Gastrocnemius medialis (tissue), 4 donors: ENCODE data around the gene RBP4. TPM values are rescaled to one million over a fixed set of nuclear protein-coding genes. Genes with fewer than 3 reads are reported as not detected.

Experiments
- ATAC-seq, 2 donors: fragments of 150-250 bp; one replicate each; pipeline ENCODE4 v1.9.1; 2016
- DNase-seq, 2 donors: peaks; one replicate each; pipeline ENCODE4 v3.0.0-alpha.2; 2019
- H3K27ac ChIP-seq, 4 donors: fragments of 200-600 bp; sonication (generic); 1 replicate in 1 of 4; 2 replicates in 3 of 4; pipeline ENCODE4 v1.5.1; 2016 to 2018; ENCODE audit warnings: mild to moderate bottlenecking in 2 of 4, moderate library complexity in 1 of 4
- H3K27me3 ChIP-seq, 3 donors: fragments of 200-600 bp; sonication (generic) in 2 of 3; 1 replicate in 1 of 3; 2 replicates in 2 of 3; pipeline versions ENCODE4 v1.5.1 to v1.6.0; 2016 to 2019; ENCODE audit warnings: mild to moderate bottlenecking in 1 of 3, moderate library complexity in 1 of 3
- H3K36me3 ChIP-seq, 2 donors: fragments of 200-600 bp; sonication (generic) in 1 of 2; one replicate each; pipeline ENCODE4 v1.5.1; 2017 to 2018
- H3K4me1 ChIP-seq, 2 donors: fragments of 200-600 bp; sonication (generic) in 1 of 2; one replicate each; pipeline ENCODE4 v1.5.1; 2016 to 2017; ENCODE audit warnings: mild to moderate bottlenecking in 2 of 2
- H3K4me3 ChIP-seq, 4 donors: fragments of 200-600 bp; sonication (generic) in 3 of 4; 1 replicate in 1 of 4; 2 replicates in 3 of 4; pipeline ENCODE4 v1.5.1; 2016 to 2019; ENCODE audit warnings: mild to moderate bottlenecking in 2 of 4
- H3K9me3 ChIP-seq, 3 donors: fragments of 200-600 bp; sonication (generic) in 2 of 3; 1 replicate in 1 of 3; 2 replicates in 2 of 3; pipeline ENCODE4 v1.5.1; 2016 to 2019
- POLR2A ChIP-seq, 2 donors: fragments of 450-650 bp; IDR thresholded peaks; one replicate each; pipeline ENCODE4 v1.6.1; 2017; ENCODE audit warnings: antibody characterized with exemption in 2 of 2, mild to moderate bottlenecking in 2 of 2, moderate library complexity in 2 of 2
- in situ Hi-C, 4 donors: fragments of 200-750 bp; cut with MboI; loops; one replicate each; pipeline versions ENCODE4 v1.15.0 to v1.8.0; 2017; ENCODE audit warnings: low sequenced_read_pairs in 4 of 4
- intact Hi-C: fragments of 100-400 bp; cut with DNase I; formaldehyde crosslinking; loops from one replicate; pipeline ENCODE4 v1.15.1; 2023; ENCODE audit warnings: low total_unique reads
- total RNA-seq, 4 donors: library from RNA; depleted of rRNA; stranded (reverse); fragments of >200 nt; gene quantifications; one replicate each; pipeline versions ENCODE4 v1.1.0 to v1.2.3, GENCODE V29; 2016
- TF ChIP-seq, protein P1 (sequence below), 5 experiments: fragments of 450-650 bp in 3 of 5; fragments of 200-600 bp in 2 of 5; sonication (generic) in 2 of 5; IDR thresholded peaks in 4 of 5; conservative IDR thresholded peaks in 1 of 5; 1 replicate in 4 of 5; 2 replicates in 1 of 5; pipeline ENCODE4 v1.5.1; 2016 to 2019; ENCODE audit warnings: antibody characterized with exemption in 5 of 5, mild to moderate bottlenecking in 3 of 5, moderate library complexity in 3 of 5

Gene RBP4
- total RNA-seq, 4 donors from 2014 or later: 3.8 to 16.2 (median 7.7) TPM

DNA sequence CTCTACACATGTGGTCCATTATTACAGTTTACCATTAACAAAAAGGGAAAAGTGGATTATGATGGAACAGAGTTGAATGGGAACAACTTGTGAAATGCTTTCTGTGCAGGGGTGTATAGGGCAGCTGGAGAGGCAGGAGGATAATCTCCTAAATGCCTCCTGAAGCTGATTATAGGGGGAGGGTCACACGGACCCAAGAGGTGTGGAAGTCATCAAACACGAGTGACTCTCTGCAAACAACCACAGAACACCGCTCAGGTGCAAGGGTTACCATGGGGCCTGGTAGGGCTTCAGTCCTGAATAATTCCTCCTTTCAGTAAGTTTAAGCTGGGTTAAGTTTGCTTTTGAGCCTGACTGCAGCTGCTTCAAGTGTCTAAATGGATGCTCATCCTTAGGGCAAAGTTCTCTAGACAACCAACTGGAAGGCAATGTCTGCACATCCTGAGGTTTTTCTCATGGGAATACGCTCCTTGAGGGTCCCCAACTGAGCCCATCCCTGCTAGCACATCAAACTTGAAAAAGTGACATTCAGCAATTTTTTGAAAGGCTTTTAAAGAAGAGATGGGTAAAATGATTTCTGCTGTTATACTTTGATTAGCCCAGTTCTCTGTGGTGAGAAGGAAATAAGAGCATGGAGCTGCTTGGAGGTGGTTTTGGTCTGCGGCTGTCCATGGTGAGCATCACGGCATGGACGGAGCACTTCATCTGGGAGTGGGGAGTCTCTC is 13.2 kb upstream of the RBP4 start:
- no peaks in the 10 kb centered on the region for H3K9me3 ChIP-seq
- H3K36me3 ChIP-seq: no peaks in the 10 kb centered on the region
- in situ Hi-C loops: no loop called here
- no peak overlapping the region for H3K27ac ChIP-seq
- intact Hi-C loops: no loop called here
- TF ChIP-seq, protein P1, sequence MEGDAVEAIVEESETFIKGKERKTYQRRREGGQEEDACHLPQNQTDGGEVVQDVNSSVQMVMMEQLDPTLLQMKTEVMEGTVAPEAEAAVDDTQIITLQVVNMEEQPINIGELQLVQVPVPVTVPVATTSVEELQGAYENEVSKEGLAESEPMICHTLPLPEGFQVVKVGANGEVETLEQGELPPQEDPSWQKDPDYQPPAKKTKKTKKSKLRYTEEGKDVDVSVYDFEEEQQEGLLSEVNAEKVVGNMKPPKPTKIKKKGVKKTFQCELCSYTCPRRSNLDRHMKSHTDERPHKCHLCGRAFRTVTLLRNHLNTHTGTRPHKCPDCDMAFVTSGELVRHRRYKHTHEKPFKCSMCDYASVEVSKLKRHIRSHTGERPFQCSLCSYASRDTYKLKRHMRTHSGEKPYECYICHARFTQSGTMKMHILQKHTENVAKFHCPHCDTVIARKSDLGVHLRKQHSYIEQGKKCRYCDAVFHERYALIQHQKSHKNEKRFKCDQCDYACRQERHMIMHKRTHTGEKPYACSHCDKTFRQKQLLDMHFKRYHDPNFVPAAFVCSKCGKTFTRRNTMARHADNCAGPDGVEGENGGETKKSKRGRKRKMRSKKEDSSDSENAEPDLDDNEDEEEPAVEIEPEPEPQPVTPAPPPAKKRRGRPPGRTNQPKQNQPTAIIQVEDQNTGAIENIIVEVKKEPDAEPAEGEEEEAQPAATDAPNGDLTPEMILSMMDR (IDR thresholded peaks at IDR 0.05 in 4 of 5, conservative IDR thresholded peaks at IDR 0.05 in 1 of 5): no peak
- TF ChIP-seq POLR2A (IDR thresholded peaks at IDR 0.05): no peak
- DNase-seq: no peak
- no peak overlapping the region for H3K4me3 ChIP-seq
- no peak for ATAC-seq
- no peaks in the 10 kb centered on the region for H3K27me3 ChIP-seq
- H3K4me1 ChIP-seq: no peaks in the 10 kb centered on the region

DNA sequence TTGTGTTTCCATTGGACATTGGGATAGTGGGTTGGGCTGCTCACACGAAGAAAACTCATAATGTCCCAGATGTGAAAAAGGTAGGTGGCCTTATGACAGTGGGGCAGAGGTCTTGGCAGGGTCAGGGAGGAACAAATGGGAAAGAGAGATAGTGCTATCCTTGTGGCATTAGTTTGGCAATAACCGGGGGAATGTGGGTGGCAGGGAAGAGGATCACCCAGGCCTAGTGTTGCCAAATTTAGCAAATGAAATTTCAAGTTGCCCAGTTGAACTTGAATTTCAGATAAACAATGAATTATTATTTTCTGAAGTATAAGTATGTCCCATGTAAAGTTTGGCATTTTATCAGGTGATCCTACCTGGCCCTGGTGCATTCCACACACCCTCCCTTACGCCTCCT is 12.1 kb upstream of the RBP4 start:
- in situ Hi-C loops (no loop called here), intact Hi-C loops (no loop called here)
- Histone ChIP-seq H3K9me3 (no peaks in the 10 kb centered on the region), H3K27me3 (no peaks in the 10 kb centered on the region), H3K4me1 (no peaks in the 10 kb centered on the region), H3K27ac (no peak overlapping the region), H3K4me3 (no peak overlapping the region), H3K36me3 (no peaks in the 10 kb centered on the region)
- no peak for TF ChIP-seq POLR2A (IDR thresholded peaks at IDR 0.05)
- TF ChIP-seq, protein P1 (IDR thresholded peaks at IDR 0.05 in 4 of 5, conservative IDR thresholded peaks at IDR 0.05 in 1 of 5): no peak
- ATAC-seq: no peak
- DNase-seq: no peak

DNA sequence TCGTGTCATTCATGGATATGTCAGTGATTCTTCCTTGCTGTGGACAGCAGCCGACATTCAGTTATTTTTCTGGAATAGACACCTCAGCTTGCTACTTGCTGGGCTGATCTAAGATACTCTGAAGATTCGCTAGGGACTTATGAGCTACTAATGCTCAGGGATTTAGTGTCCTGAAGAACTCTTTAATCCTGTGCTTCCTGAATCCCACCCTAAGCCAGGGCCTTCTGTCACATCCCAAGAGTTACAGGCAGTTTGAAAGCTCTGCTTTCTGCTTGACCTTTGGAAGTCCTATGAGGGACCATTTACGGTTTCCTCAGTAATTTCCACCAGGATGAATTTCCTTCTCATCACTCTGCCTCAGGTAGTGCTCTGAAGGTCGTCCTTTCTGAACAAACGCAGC is 11.3 kb upstream of the RBP4 start, which contains the start of gene PDE6C:
PDE6C (plus strand) TSS at position 227 of the 400 bp plus-strand sequence. CDS start 189 bp downstream, outside the sequence.
- no peak for DNase-seq
- Histone ChIP-seq H3K4me1 (no peaks in the 10 kb centered on the region), H3K27ac (no peak within 1 kb of the TSS), H3K4me3 (no peak within 1 kb of the TSS), H3K27me3 (no peaks in the 10 kb centered on the region), H3K36me3 (no peaks in the 10 kb centered on the region), H3K9me3 (no peaks in the 10 kb centered on the region)
- intact Hi-C loops: no loop called here
- in situ Hi-C loops: no loop called here
- ATAC-seq: no peak
- no peak for TF ChIP-seq POLR2A (IDR thresholded peaks at IDR 0.05)
- TF ChIP-seq, protein P1 (IDR thresholded peaks at IDR 0.05 in 4 of 5, conservative IDR thresholded peaks at IDR 0.05 in 1 of 5): no peak

GRCh38 chr10:93608421-93608820 is 7.4 kb upstream of the RBP4 start:
- TF ChIP-seq, protein P1 (IDR thresholded peaks at IDR 0.05 in 4 of 5, conservative IDR thresholded peaks at IDR 0.05 in 1 of 5): no peak
- no peak for TF ChIP-seq POLR2A (IDR thresholded peaks at IDR 0.05)

More at GRCh38 chr10:93608421-93608820, 7.4 kb upstream of the RBP4 start:
- Histone ChIP-seq H3K4me1 (no peaks in the 10 kb centered on the region), H3K36me3 (no peaks in the 10 kb centered on the region), H3K4me3 (no peak overlapping the region), H3K27ac (no peak overlapping the region), H3K9me3 (no peaks in the 10 kb centered on the region), H3K27me3 (peaks cover 0 to 15% (median 12%) of the 10 kb centered on the region in 3 donors)
- intact Hi-C loops: no loop called here
- DNase-seq: no peak
- ATAC-seq: no peak
- in situ Hi-C loops: no loop called here
